Central memory CD8-positive, alpha-beta T cell (primary cell): ENCODE results near the gene ANTXR1.

ENCODE experiments used
- ATAC-seq: fragments of 150-1000 bp; cut with Tn5 transposase; replicated peaks from 2 replicates; pipeline ENCODE4 v1.10.0; 2022; ENCODE audit warnings: mild to moderate bottlenecking, moderate FRiP score, moderate number of reproducible peaks; ENCODE audit not compliant: poor library complexity, severe bottlenecking; ENCODE audit errors: extremely low read depth
- DNase-seq, 2 donors: peaks; one replicate each; pipeline ENCODE4 v3.0.0; 2021; ENCODE audit warnings: low spot score in 2 of 2
- H3K27ac Mint-ChIP-seq: one replicate; pipeline ENCODE4 v1.8.0; 2022; ENCODE audit warnings: low read depth, mild to moderate bottlenecking, moderate library complexity, mixed read lengths
- H3K27me3 Mint-ChIP-seq: one replicate; pipeline ENCODE4 v1.8.0; 2022; ENCODE audit warnings: mixed read lengths
- H3K36me3 Mint-ChIP-seq: one replicate; pipeline ENCODE4 v1.8.0; 2022; ENCODE audit warnings: mild to moderate bottlenecking, moderate library complexity, mixed read lengths; ENCODE audit not compliant: insufficient read depth
- H3K4me1 Mint-ChIP-seq: one replicate; pipeline ENCODE4 v1.8.0; 2022; ENCODE audit warnings: mixed read lengths
- H3K4me3 Mint-ChIP-seq: one replicate; pipeline ENCODE4 v1.8.0; 2022; ENCODE audit warnings: mild to moderate bottlenecking, moderate library complexity, mixed read lengths
- H3K9me3 Mint-ChIP-seq: one replicate; pipeline ENCODE4 v1.8.0; 2022; ENCODE audit warnings: mixed read lengths

Gene ANTXR1

GRCh38 chr2:69100220-69100723 lies 87.3 kb downstream of the ANTXR1 start:
- ATAC-seq: no peak
- Mint-ChIP-seq H3K27ac (no peak overlapping the region), H3K27me3 (peaks cover 61% of the 10 kb centered on the region), H3K9me3 (no peaks in the 10 kb centered on the region), H3K36me3 (no peaks in the 10 kb centered on the region), H3K4me3 (no peak overlapping the region), H3K4me1 (no peaks in the 10 kb centered on the region)
- DNase-seq: no peak

GRCh38 chr2:69102041-69102593 lies 89.1 kb downstream of the ANTXR1 start:
- Mint-ChIP-seq H3K27ac (no peak overlapping the region), H3K9me3 (no peaks in the 10 kb centered on the region), H3K4me1 (no peaks in the 10 kb centered on the region), H3K27me3 (peaks cover 62% of the 10 kb centered on the region), H3K36me3 (no peaks in the 10 kb centered on the region), H3K4me3 (no peak overlapping the region)
- no peak for DNase-seq
- no peak for ATAC-seq

GRCh38 chr2:69103419-69103818 lies 90.4 kb downstream of the ANTXR1 start:
- Mint-ChIP-seq H3K4me1 (no peaks in the 10 kb centered on the region), H3K36me3 (no peaks in the 10 kb centered on the region), H3K27me3 (peaks cover 55% of the 10 kb centered on the region), H3K27ac (no peak overlapping the region), H3K9me3 (no peaks in the 10 kb centered on the region), H3K4me3 (no peak overlapping the region)
- DNase-seq (no peak), ATAC-seq (no peak)

- peaks cover 63% of the 10 kb centered on the region for H3K27me3 Mint-ChIP-seq
- H3K4me1 Mint-ChIP-seq: no peaks in the 10 kb centered on the region
- no peak overlapping the region for H3K27ac Mint-ChIP-seq
- no peak overlapping the region for H3K4me3 Mint-ChIP-seq
- no peaks in the 10 kb centered on the region for H3K9me3 Mint-ChIP-seq
- ATAC-seq (no peak), DNase-seq (no peak)
- no peaks in the 10 kb centered on the region for H3K36me3 Mint-ChIP-seq
Observed at GRCh38 chr2:69104261-69104660, 91.3 kb downstream of the ANTXR1 start.

- ATAC-seq (no peak), DNase-seq (no peak)
- no peaks in the 10 kb centered on the region for H3K4me1 Mint-ChIP-seq
- H3K9me3 Mint-ChIP-seq: no peaks in the 10 kb centered on the region
- peaks cover 84% of the 10 kb centered on the region for H3K27me3 Mint-ChIP-seq
- no peaks in the 10 kb centered on the region for H3K36me3 Mint-ChIP-seq
- no peak overlapping the region for H3K27ac Mint-ChIP-seq
- no peak overlapping the region for H3K4me3 Mint-ChIP-seq
Observed at GRCh38 chr2:69109255-69109654, 96.3 kb downstream of the ANTXR1 start.

GRCh38 chr2:69111076-69111475 lies 98.1 kb downstream of the ANTXR1 start:
- Mint-ChIP-seq H3K4me1 (no peaks in the 10 kb centered on the region), H3K27me3 (peaks cover 84% of the 10 kb centered on the region)
- DNase-seq: no peak

GRCh38 chr2:69113627-69114026 lies 100.6 kb downstream of the ANTXR1 start:
- H3K27me3 Mint-ChIP-seq: peaks cover 75% of the 10 kb centered on the region
- H3K9me3 Mint-ChIP-seq: no peaks in the 10 kb centered on the region

More at GRCh38 chr2:69111076-69111475, 98.1 kb downstream of the ANTXR1 start:
- ATAC-seq: no peak
- no peaks in the 10 kb centered on the region for H3K36me3 Mint-ChIP-seq
- H3K4me3 Mint-ChIP-seq: no peak overlapping the region
- no peaks in the 10 kb centered on the region for H3K9me3 Mint-ChIP-seq
- H3K27ac Mint-ChIP-seq: no peak overlapping the region

GRCh38 chr2:69114534-69114933 lies 101.6 kb downstream of the ANTXR1 start:
- no peak for ATAC-seq
- Mint-ChIP-seq H3K27ac (no peak overlapping the region), H3K4me3 (no peak overlapping the region)

More at GRCh38 chr2:69113627-69114026, 100.6 kb downstream of the ANTXR1 start:
- H3K36me3 Mint-ChIP-seq: no peaks in the 10 kb centered on the region
- no peak for ATAC-seq
- no peak for DNase-seq
- H3K4me3 Mint-ChIP-seq: no peak overlapping the region
- no peak overlapping the region for H3K27ac Mint-ChIP-seq
- no peaks in the 10 kb centered on the region for H3K4me1 Mint-ChIP-seq

GRCh38 chr2:69116438-69116837 lies 103.5 kb downstream of the ANTXR1 start:
- H3K27ac Mint-ChIP-seq: no peak overlapping the region
- no peaks in the 10 kb centered on the region for H3K36me3 Mint-ChIP-seq
- H3K4me3 Mint-ChIP-seq: no peak overlapping the region
- H3K9me3 Mint-ChIP-seq: no peaks in the 10 kb centered on the region
- ATAC-seq (no peak), DNase-seq (no peak)
- H3K27me3 Mint-ChIP-seq: peaks cover 57% of the 10 kb centered on the region
- no peaks in the 10 kb centered on the region for H3K4me1 Mint-ChIP-seq

More at GRCh38 chr2:69114534-69114933, 101.6 kb downstream of the ANTXR1 start:
- Mint-ChIP-seq H3K9me3 (no peaks in the 10 kb centered on the region), H3K36me3 (no peaks in the 10 kb centered on the region), H3K4me1 (no peaks in the 10 kb centered on the region), H3K27me3 (peaks cover 66% of the 10 kb centered on the region)
- no peak for DNase-seq

GRCh38 chr2:69118609-69119008 lies 105.6 kb downstream of the ANTXR1 start:
- Mint-ChIP-seq H3K27me3 (peaks cover 49% of the 10 kb centered on the region), H3K9me3 (no peaks in the 10 kb centered on the region), H3K36me3 (no peaks in the 10 kb centered on the region), H3K4me1 (no peaks in the 10 kb centered on the region), H3K4me3 (no peak overlapping the region), H3K27ac (no peak overlapping the region)
- ATAC-seq (no peak), DNase-seq (no peak)

GRCh38 chr2:69119104-69119894 lies 106.3 kb downstream of the ANTXR1 start:
- no peaks in the 10 kb centered on the region for H3K9me3 Mint-ChIP-seq
- H3K4me3 Mint-ChIP-seq: no peak overlapping the region
- no peak for ATAC-seq
- H3K4me1 Mint-ChIP-seq: no peaks in the 10 kb centered on the region
- H3K27me3 Mint-ChIP-seq: peaks cover 46% of the 10 kb centered on the region
- no peak overlapping the region for H3K27ac Mint-ChIP-seq
- DNase-seq: no peak
- H3K36me3 Mint-ChIP-seq: no peaks in the 10 kb centered on the region

GRCh38 chr2:69122271-69122670 lies 109.3 kb downstream of the ANTXR1 start:
- no peak overlapping the region for H3K27ac Mint-ChIP-seq
- peaks cover 43% of the 10 kb centered on the region for H3K27me3 Mint-ChIP-seq
- no peaks in the 10 kb centered on the region for H3K36me3 Mint-ChIP-seq
- H3K4me1 Mint-ChIP-seq: no peaks in the 10 kb centered on the region
- no peaks in the 10 kb centered on the region for H3K9me3 Mint-ChIP-seq
- ATAC-seq (no peak), DNase-seq (no peak)
- no peak overlapping the region for H3K4me3 Mint-ChIP-seq

GRCh38 chr2:69123182-69123581 lies 110.2 kb downstream of the ANTXR1 start:
- H3K27me3 Mint-ChIP-seq: peaks cover 50% of the 10 kb centered on the region
- H3K4me3 Mint-ChIP-seq: no peak overlapping the region
- H3K36me3 Mint-ChIP-seq: no peaks in the 10 kb centered on the region
- no peaks in the 10 kb centered on the region for H3K9me3 Mint-ChIP-seq
- DNase-seq (no peak), ATAC-seq (no peak)
- no peak overlapping the region for H3K27ac Mint-ChIP-seq
- no peaks in the 10 kb centered on the region for H3K4me1 Mint-ChIP-seq
